H9 (cell line): Measurements from ENCODE around the gene ABCA13. TPM values are rescaled to one million over a fixed set of nuclear protein-coding genes. Genes with fewer than 3 reads are reported as not detected.
A peak's percentile ranks its signal among the peaks of the same experiment; 100 is the strongest.

Experiments used
- DNase-seq: peaks from one replicate; pipeline ENCODE4 v3.0.0-alpha.2; 2017
- H2AFZ ChIP-seq: one replicate; pipeline ENCODE4 v1.6.1; 2013; ENCODE audit warnings: mild to moderate bottlenecking, low read length, control low read depth, moderate library complexity
- H2AK5ac ChIP-seq: 2 replicates; pipeline ENCODE4 v1.6.1; 2013; ENCODE audit warnings: low read length, control low read depth, mixed read lengths; ENCODE audit not compliant: insufficient read length
- H2BK120ac ChIP-seq: one replicate; pipeline ENCODE4 v1.6.1; 2013; ENCODE audit warnings: low read depth, mild to moderate bottlenecking, low read length, control low read depth, inconsistent platforms; ENCODE audit not compliant: poor library complexity, severe bottlenecking
- H2BK12ac ChIP-seq: 2 replicates; pipeline ENCODE4 v1.6.1; 2013; ENCODE audit warnings: low read length, control low read depth, mixed read lengths, low read depth; ENCODE audit not compliant: insufficient read length
- H2BK15ac ChIP-seq: 2 replicates; pipeline ENCODE4 v1.6.1; 2013; ENCODE audit warnings: low read depth, low read length, control low read depth
- H2BK20ac ChIP-seq: one replicate; pipeline ENCODE4 v1.6.1; 2013; ENCODE audit warnings: low read depth, mild to moderate bottlenecking, low read length, control low read depth, inconsistent platforms; ENCODE audit not compliant: poor library complexity, severe bottlenecking
- H2BK5ac ChIP-seq: 2 replicates; pipeline ENCODE4 v1.6.1; 2013; ENCODE audit warnings: low read length, control low read depth, mixed read lengths; ENCODE audit not compliant: insufficient read length
- H3K14ac ChIP-seq: 2 replicates; pipeline ENCODE4 v1.6.1; 2013; ENCODE audit warnings: low read length, control low read depth; ENCODE audit not compliant: insufficient read depth
- H3K18ac ChIP-seq: 2 replicates; pipeline ENCODE4 v1.6.1; 2013; ENCODE audit warnings: low read depth, mild to moderate bottlenecking, mixed read lengths, low read length, control low read depth; ENCODE audit not compliant: insufficient read length
- H3K23ac ChIP-seq: 2 replicates; pipeline ENCODE4 v1.6.1; 2013; ENCODE audit warnings: low read length, control low read depth, mixed read lengths, low read depth; ENCODE audit not compliant: insufficient read length
- H3K23me2 ChIP-seq: 2 replicates; pipeline ENCODE4 v1.6.1; 2013; ENCODE audit warnings: low read depth, mild to moderate bottlenecking, mixed read lengths, low read length, control low read depth; ENCODE audit not compliant: insufficient read length, poor library complexity, severe bottlenecking
- H3K27ac ChIP-seq: 2 replicates; pipeline ENCODE4 v1.5.1; 2013; ENCODE audit warnings: low read length, control low read depth, mixed read lengths, low read depth; ENCODE audit not compliant: insufficient read length
- H3K27me3 ChIP-seq: 2 replicates; pipeline ENCODE4 v1.6.1; 2013; ENCODE audit warnings: low read length, control low read depth, inconsistent platforms; ENCODE audit not compliant: insufficient read depth
- H3K4ac ChIP-seq: 2 replicates; pipeline ENCODE4 v1.6.1; 2013; ENCODE audit warnings: low read depth, mild to moderate bottlenecking, control low read depth, inconsistent platforms, low read length, moderate library complexity
- H3K4me1 ChIP-seq: 2 replicates; pipeline ENCODE4 v1.6.1; 2013; ENCODE audit warnings: low read length, control low read depth, inconsistent platforms; ENCODE audit not compliant: insufficient read depth
- H3K4me2 ChIP-seq: 2 replicates; pipeline ENCODE4 v1.6.1; 2013; ENCODE audit warnings: low read length, control low read depth, mixed read lengths; ENCODE audit not compliant: insufficient read length, insufficient read depth
- H3K56ac ChIP-seq: 2 replicates; pipeline ENCODE4 v1.6.1; 2013; ENCODE audit warnings: low read depth, mild to moderate bottlenecking, mixed read lengths, low read length, control low read depth; ENCODE audit not compliant: insufficient read length
- H3K79me1 ChIP-seq: 2 replicates; pipeline ENCODE4 v1.6.1; 2013; ENCODE audit warnings: low read depth, mild to moderate bottlenecking, moderate library complexity, low read length, control low read depth, inconsistent platforms; ENCODE audit not compliant: insufficient read depth, poor library complexity, severe bottlenecking
- H3K79me2 ChIP-seq: 2 replicates; pipeline ENCODE4 v1.6.1; 2013; ENCODE audit warnings: low read length, control low read depth, inconsistent platforms; ENCODE audit not compliant: insufficient read depth
- H3K9ac ChIP-seq: 2 replicates; pipeline ENCODE4 v1.6.1; 2013; ENCODE audit warnings: low read length, control low read depth, mixed read lengths; ENCODE audit not compliant: insufficient read length; ENCODE audit errors: extremely low read depth
- H3K9me3 ChIP-seq: one replicate; pipeline ENCODE4 v1.6.1; 2013; ENCODE audit warnings: low read depth, low read length, inconsistent platforms; ENCODE audit not compliant: control insufficient read depth
- H3T11ph ChIP-seq: one replicate; pipeline ENCODE4 v1.6.1; 2013; ENCODE audit warnings: mild to moderate bottlenecking, low read length, control low read depth, inconsistent platforms
- H4K20me1 ChIP-seq: one replicate; pipeline ENCODE4 v1.6.1; 2013; ENCODE audit not compliant: control insufficient read depth, insufficient read length, insufficient read depth
- H4K5ac ChIP-seq: 2 replicates; pipeline ENCODE4 v1.6.1; 2013; ENCODE audit warnings: low read depth, mild to moderate bottlenecking, mixed read lengths, low read length, control low read depth; ENCODE audit not compliant: insufficient read length
- H4K8ac ChIP-seq: replicated peaks from 2 replicates; pipeline ENCODE4 v1.6.1; 2013; ENCODE audit warnings: low read length, control low read depth, mixed read lengths, low read depth; ENCODE audit not compliant: insufficient read length
- H4K91ac ChIP-seq: 2 replicates; pipeline ENCODE4 v1.6.1; 2013; ENCODE audit warnings: low read depth, mild to moderate bottlenecking, moderate library complexity, mixed read lengths, low read length, control low read depth; ENCODE audit not compliant: insufficient read length
- H3K27ac Mint-ChIP-seq, 3 experiments: 2 replicates in 2 of 3; 3 replicates in 1 of 3; pipeline ENCODE4 v1.8.0; 2020 to 2021; ENCODE audit warnings: mixed read lengths in 3 of 3, mild to moderate bottlenecking in 1 of 3, moderate library complexity in 1 of 3
- H3K27me3 Mint-ChIP-seq: 2 replicates; pipeline ENCODE4 v1.8.0; 2021; ENCODE audit warnings: low read depth, mild to moderate bottlenecking, moderate library complexity, mixed read lengths
- H3K36me3 Mint-ChIP-seq, 3 experiments: 2 replicates in 2 of 3; 3 replicates in 1 of 3; pipeline ENCODE4 v1.8.0; 2020 to 2021; ENCODE audit warnings: low read depth in 3 of 3, mixed read lengths in 3 of 3; ENCODE audit not compliant: insufficient read depth in 1 of 3
- H3K4me1 Mint-ChIP-seq, 2 experiments: 2 replicates each; pipeline ENCODE4 v1.8.0; 2020; ENCODE audit warnings: mixed read lengths in 2 of 2
- H3K4me3 Mint-ChIP-seq, 2 experiments: 2 replicates in 1 of 2; 3 replicates in 1 of 2; pipeline ENCODE4 v1.8.0; 2020 to 2021; ENCODE audit warnings: mild to moderate bottlenecking in 2 of 2, mixed read lengths in 2 of 2, moderate library complexity in 1 of 2
- H3K9me3 Mint-ChIP-seq, 2 experiments: 2 replicates in 1 of 2; 3 replicates in 1 of 2; pipeline ENCODE4 v1.8.0; 2020; ENCODE audit warnings: mild to moderate bottlenecking in 2 of 2, mixed read lengths in 2 of 2, moderate library complexity in 1 of 2
- CTCF ChIP-seq: fragments of 200-600 bp; sonication (generic); conservative IDR thresholded peaks from 3 replicates; pipeline ENCODE4 v1.8.0; 2021; ENCODE audit warnings: antibody characterized with exemption, mild to moderate bottlenecking
- WGBS: extraction: QIAGEN DNeasy Blood & Tissue Kit; methylation state at CpG from one replicate; pipeline ENCODE4 v1.1.7; 2013; ENCODE audit warnings: missing lambda C conversion rate, low lambda C conversion rate, mixed read lengths; ENCODE audit not compliant: insufficient read length; ENCODE audit errors: extremely low coverage; 5-methylcytosine and 5-hydroxymethylcytosine counted together
- total RNA-seq: library from RNA; stranded (reverse); gene quantifications from 2 replicates; pipeline ENCODE4 v1.2.1, GENCODE V29; 2021

ABCA13 gene
- total RNA-seq, 1 experiment from 2014 or later, result 0.11 TPM

GRCh38 chr7:48158404-48158803 is 12.9 kb upstream of the ABCA13 start:
- Histone ChIP-seq H3K56ac (no peak overlapping the region), H3K27me3 (no peaks in the 10 kb centered on the region), H3K27ac (no peak overlapping the region), H3K23me2 (no peaks in the 10 kb centered on the region), H2BK12ac (no peak overlapping the region), H3K4me2 (no peak overlapping the region), H2BK15ac (no peak overlapping the region), H4K8ac (no peak overlapping the region), H4K91ac (no peak overlapping the region), H3K14ac (no peak overlapping the region), H3K4ac (no peak overlapping the region), H2AFZ (no peak overlapping the region), H4K20me1 (no peaks in the 10 kb centered on the region), H3K9ac (no peak overlapping the region), H3K23ac (no peak overlapping the region), H3K9me3 (no peaks in the 10 kb centered on the region), H3K79me2 (no peaks in the 10 kb centered on the region), H3T11ph (no peak overlapping the region), H2BK20ac (no peak overlapping the region), H2BK5ac (no peak overlapping the region), H4K5ac (no peak overlapping the region), H2AK5ac (no peak overlapping the region), H3K4me1 (no peaks in the 10 kb centered on the region), H3K79me1 (no peaks in the 10 kb centered on the region), H3K18ac (no peak overlapping the region), H2BK120ac (no peak overlapping the region)
- Mint-ChIP-seq H3K27ac (peak overlapping the region in 1 of 3 experiments; percentile 24; a peak in 1 of 7 replicates), H3K27me3 (peaks cover 2% of the 10 kb centered on the region; the same call in 1 of the 2 replicates), H3K9me3 (peaks cover 16 to 21% of the 10 kb centered on the region in 2 experiments), H3K4me3 (no peak overlapping the region), H3K36me3 (peaks cover 3 to 11% (median 6%) of the 10 kb centered on the region in 3 experiments; a peak in 6 of 7 replicates), H3K4me1 (peaks cover 4 to 13% of the 10 kb centered on the region in 2 experiments; a peak in 3 of 4 replicates)
- no peak for DNase-seq
- WGBS, result no CpG with 5 or more reads among the region's 2 CpGs
- no peak for TF ChIP-seq CTCF
